Measurements from ENCODE around the gene SRGN. TPM values are rescaled to one million over a fixed set of nuclear protein-coding genes. Genes with fewer than 3 reads are reported as not detected.

Gene SRGN
- total and polyA plus RNA-seq, 2 of the 13 experiments (the other 11 are each of a cell fraction or from before 2014, with no cell fraction given), result 0.09 TPM; not detected in 1

- TF ChIP-seq, protein P1, sequence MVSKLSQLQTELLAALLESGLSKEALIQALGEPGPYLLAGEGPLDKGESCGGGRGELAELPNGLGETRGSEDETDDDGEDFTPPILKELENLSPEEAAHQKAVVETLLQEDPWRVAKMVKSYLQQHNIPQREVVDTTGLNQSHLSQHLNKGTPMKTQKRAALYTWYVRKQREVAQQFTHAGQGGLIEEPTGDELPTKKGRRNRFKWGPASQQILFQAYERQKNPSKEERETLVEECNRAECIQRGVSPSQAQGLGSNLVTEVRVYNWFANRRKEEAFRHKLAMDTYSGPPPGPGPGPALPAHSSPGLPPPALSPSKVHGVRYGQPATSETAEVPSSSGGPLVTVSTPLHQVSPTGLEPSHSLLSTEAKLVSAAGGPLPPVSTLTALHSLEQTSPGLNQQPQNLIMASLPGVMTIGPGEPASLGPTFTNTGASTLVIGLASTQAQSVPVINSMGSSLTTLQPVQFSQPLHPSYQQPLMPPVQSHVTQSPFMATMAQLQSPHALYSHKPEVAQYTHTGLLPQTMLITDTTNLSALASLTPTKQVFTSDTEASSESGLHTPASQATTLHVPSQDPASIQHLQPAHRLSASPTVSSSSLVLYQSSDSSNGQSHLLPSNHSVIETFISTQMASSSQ (IDR thresholded peaks at IDR 0.05; ENCODE audit: low read depth), result no peak
- TF ChIP-seq, protein P1 (CRISPR knock-in tag; IDR thresholded peaks at IDR 0.05; ENCODE audit: borderline replicate concordance), result peak; percentile 38; the same call in 1 of the 2 replicates
- TF ChIP-seq AFF4 (CRISPR knock-in tag; IDR thresholded peaks at IDR 0.05) (no peak), ZNF570 (CRISPR knock-in tag; IDR thresholded peaks at IDR 0.05; ENCODE audit: borderline replicate concordance) (no peak), PITX1 (CRISPR knock-in tag; IDR thresholded peaks at IDR 0.05) (peak; percentile 45), ZNF30 (CRISPR knock-in tag; IDR thresholded peaks at IDR 0.05) (no peak), TMF1 (CRISPR knock-in tag; IDR thresholded peaks at IDR 0.05; ENCODE audit: low read depth) (no peak), MED8 (CRISPR knock-in tag; IDR thresholded peaks at IDR 0.05; ENCODE audit: insufficient replicate concordance) (no peak), RARA (CRISPR knock-in tag; IDR thresholded peaks at IDR 0.05) (no peak), RFX3 (CRISPR knock-in tag; IDR thresholded peaks at IDR 0.05) (no peak), NFIB (CRISPR knock-in tag; IDR thresholded peaks at IDR 0.05; ENCODE audit: borderline replicate concordance) (no peak)
- TF ChIP-seq, protein P2, sequence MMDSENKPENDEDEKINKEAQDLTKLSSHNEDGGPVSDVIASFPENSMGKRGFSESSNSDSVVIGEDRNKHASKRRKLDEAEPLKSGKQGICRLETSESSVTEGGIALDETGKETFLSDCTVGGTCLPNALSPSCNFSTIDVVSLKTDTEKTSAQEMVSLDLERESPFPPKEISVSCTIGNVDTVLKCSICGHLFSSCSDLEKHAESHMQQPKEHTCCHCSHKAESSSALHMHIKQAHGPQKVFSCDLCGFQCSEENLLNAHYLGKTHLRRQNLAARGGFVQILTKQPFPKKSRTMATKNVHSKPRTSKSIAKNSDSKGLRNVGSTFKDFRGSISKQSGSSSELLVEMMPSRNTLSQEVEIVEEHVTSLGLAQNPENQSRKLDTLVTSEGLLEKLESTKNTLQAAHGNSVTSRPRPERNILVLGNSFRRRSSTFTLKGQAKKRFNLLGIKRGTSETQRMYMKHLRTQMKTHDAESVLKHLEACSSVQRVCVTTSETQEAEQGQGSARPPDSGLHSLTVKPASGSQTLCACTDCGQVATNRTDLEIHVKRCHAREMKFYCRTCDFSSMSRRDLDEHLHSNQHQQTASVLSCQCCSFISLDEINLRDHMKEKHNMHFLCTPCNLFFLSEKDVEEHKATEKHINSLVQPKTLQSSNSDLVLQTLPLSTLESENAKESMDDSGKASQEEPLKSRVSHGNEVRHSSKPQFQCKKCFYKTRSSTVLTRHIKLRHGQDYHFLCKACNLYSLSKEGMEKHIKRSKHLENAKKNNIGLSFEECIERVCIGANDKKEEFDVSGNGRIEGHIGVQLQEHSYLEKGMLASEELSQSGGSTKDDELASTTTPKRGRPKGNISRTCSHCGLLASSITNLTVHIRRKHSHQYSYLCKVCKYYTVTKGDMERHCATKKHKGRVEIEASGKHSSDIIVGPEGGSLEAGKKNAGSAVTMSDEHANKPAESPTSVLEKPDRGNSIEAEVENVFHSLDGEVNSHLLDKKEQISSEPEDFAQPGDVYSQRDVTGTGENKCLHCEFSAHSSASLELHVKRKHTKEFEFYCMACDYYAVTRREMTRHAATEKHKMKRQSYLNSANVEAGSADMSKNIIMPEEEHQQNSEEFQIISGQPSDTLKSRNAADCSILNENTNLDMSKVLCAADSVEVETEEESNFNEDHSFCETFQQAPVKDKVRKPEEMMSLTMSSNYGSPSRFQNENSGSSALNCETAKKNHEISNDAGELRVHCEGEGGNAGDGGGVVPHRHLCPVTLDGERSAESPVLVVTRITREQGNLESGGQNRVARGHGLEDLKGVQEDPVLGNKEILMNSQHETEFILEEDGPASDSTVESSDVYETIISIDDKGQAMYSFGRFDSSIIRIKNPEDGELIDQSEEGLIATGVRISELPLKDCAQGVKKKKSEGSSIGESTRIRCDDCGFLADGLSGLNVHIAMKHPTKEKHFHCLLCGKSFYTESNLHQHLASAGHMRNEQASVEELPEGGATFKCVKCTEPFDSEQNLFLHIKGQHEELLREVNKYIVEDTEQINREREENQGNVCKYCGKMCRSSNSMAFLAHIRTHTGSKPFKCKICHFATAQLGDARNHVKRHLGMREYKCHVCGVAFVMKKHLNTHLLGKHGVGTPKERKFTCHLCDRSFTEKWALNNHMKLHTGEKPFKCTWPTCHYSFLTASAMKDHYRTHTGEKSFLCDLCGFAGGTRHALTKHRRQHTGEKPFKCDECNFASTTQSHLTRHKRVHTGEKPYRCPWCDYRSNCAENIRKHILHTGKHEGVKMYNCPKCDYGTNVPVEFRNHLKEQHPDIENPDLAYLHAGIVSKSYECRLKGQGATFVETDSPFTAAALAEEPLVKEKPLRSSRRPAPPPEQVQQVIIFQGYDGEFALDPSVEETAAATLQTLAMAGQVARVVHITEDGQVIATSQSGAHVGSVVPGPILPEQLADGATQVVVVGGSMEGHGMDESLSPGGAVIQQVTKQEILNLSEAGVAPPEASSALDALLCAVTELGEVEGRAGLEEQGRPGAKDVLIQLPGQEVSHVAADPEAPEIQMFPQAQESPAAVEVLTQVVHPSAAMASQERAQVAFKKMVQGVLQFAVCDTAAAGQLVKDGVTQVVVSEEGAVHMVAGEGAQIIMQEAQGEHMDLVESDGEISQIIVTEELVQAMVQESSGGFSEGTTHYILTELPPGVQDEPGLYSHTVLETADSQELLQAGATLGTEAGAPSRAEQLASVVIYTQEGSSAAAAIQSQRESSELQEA (CRISPR knock-in tag; IDR thresholded peaks at IDR 0.05; ENCODE audit: not compliant biosample characterization), result no peak
Observed at GRCh38 chr10:69123747-69124562, 36.1 kb downstream of the SRGN start, which contains the start of gene VPS26A (continued).
